ENCODE data around the gene MAOB.

Gene MAOB

DNA sequence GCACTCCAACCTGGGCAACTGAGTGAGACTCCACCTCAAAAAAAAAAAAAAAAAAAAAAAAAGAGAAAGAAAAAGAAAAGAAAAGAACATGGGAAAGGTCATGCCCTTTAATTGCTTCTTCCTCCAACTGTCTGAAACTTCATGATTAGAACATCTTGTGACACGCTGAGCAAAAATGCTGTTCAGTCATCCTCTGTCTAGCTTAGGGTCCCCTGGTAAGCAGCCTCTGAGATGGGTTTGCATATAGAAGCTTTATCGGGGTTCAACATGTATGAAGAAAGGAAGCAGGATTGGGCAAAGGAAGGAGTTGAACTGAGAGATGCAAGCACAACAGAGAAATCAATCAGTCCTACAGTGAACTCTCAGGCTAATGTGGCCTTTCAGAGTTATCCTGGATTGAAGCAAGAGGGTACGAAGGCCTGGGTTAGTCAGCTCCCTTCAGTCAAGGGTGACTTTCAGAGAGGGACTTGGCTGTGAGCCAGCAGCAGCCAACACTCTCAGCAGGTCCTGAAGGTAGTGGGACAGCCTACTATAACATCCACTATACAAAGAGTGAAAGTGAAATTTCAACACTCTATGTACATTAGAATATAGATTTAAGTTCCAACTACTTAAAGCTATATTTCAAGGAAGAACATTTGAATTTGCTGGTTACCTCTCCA lies 11.4 kb downstream of the MAOB start:
- Histone ChIP-seq H3K4me1 (ENCODE audit: insufficient read depth, low read length) (no peaks in the 10 kb centered on the region), H3K9ac (ENCODE audit: low read depth, low read length) (no peak overlapping the region), H3K36me3 (ENCODE audit: insufficient read depth, low read length) (no peaks in the 10 kb centered on the region)

DNA sequence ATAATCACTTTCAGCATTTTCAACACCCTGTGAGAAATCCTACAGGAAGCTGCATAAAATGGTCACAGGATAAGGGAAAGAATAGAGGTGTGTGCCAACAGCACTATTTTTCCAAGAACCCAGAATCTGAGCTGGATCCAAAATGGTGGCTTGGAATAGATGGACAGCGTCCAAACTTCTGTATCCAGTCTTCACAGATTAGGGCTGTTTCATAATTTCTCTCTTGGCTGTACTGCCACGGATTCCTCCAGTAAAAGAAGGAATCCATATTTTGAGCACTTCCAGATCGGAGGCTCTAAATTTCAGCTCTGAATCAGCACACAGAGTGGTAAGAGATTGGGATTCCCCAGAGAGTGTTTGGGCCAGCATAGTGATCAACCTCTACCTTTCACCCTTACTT lies 12.2 kb downstream of the MAOB start:
- no peaks in the 10 kb centered on the region for H3K9me3 ChIP-seq (ENCODE audit: control insufficient read depth, insufficient read depth, low read length)

More for the DNA sequence above, 11.4 kb downstream of the MAOB start:
- H3K9me3 ChIP-seq (ENCODE audit: control insufficient read depth, insufficient read depth, low read length): no peaks in the 10 kb centered on the region

DNA sequence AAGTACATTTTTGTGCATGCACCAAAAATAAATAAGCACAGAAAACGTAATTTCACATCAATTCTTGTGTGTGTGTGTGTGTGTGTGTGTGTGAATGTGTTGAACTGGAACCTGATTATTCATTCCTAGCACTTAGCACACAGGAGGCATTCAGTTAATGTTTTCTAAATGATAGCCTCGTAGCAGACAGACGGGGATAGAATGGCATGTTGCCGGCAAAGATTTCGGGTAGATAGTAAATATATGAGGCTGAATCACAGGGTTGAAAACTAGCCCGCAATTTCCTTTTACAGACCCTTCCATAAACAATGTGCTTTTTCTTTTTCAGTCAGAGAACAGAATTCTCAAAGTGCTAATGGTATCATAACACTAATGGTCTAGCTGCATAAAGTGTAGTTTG lies 13.5 kb downstream of the MAOB start:
- no peaks in the 10 kb centered on the region for H3K9me3 ChIP-seq (ENCODE audit: control insufficient read depth, insufficient read depth, low read length)
- H3K36me3 ChIP-seq (ENCODE audit: insufficient read depth, low read length): no peaks in the 10 kb centered on the region
- H3K4me1 ChIP-seq (ENCODE audit: insufficient read depth, low read length): no peaks in the 10 kb centered on the region
- no peak overlapping the region for H3K9ac ChIP-seq (ENCODE audit: low read depth, low read length)

More for the DNA sequence above, 12.2 kb downstream of the MAOB start:
- Histone ChIP-seq H3K9ac (ENCODE audit: low read depth, low read length) (no peak overlapping the region), H3K4me1 (ENCODE audit: insufficient read depth, low read length) (no peaks in the 10 kb centered on the region), H3K36me3 (ENCODE audit: insufficient read depth, low read length) (no peaks in the 10 kb centered on the region)

DNA sequence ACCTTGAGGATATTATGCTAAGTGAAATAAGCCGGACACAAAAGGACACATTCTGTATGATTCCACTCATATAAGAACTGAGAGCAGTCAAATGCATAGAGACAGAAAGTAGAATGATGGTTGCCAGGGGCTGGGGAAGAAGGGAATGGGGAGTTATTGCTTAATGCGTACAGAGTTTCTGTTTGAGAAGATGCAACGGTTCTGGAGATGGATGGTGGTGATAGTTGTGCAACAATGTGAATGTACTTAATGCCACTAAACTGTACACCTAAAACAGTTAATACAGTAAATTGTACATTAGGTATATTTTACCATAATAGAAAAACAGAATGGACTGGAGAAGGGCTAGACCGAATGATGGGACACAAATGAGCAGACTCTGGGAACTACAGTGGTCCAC lies 15.8 kb downstream of the MAOB start:
- Histone ChIP-seq H3K36me3 (ENCODE audit: insufficient read depth, low read length) (no peaks in the 10 kb centered on the region), H3K4me1 (ENCODE audit: insufficient read depth, low read length) (no peaks in the 10 kb centered on the region), H3K9ac (ENCODE audit: low read depth, low read length) (no peak overlapping the region), H3K9me3 (ENCODE audit: control insufficient read depth, insufficient read depth, low read length) (no peaks in the 10 kb centered on the region; the same call in 1 of the 2 replicates)

DNA sequence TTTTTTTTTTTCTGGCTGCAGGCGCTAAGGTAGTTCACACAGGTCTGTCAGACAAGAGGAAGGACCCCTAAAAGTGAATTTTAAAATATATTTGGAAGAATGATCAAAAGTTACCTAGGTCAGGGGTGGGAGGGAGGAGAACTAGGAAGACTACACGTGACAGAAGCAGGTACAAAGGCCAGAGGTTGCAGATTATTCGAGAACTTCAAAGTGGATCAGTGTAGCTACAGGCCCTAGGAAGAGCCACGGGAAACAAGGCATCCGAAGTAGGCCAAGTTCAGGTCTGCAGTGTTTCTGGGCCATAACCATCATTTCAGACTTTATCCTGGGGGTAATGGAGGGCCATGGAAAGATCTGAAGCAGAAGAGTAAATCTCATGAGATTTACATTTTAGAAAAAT lies 16.5 kb downstream of the MAOB start:
- Histone ChIP-seq H3K36me3 (ENCODE audit: insufficient read depth, low read length) (no peaks in the 10 kb centered on the region), H3K9me3 (ENCODE audit: control insufficient read depth, insufficient read depth, low read length) (no peaks in the 10 kb centered on the region; the same call in 1 of the 2 replicates), H3K9ac (ENCODE audit: low read depth, low read length) (no peak overlapping the region), H3K4me1 (ENCODE audit: insufficient read depth, low read length) (no peaks in the 10 kb centered on the region)

DNA sequence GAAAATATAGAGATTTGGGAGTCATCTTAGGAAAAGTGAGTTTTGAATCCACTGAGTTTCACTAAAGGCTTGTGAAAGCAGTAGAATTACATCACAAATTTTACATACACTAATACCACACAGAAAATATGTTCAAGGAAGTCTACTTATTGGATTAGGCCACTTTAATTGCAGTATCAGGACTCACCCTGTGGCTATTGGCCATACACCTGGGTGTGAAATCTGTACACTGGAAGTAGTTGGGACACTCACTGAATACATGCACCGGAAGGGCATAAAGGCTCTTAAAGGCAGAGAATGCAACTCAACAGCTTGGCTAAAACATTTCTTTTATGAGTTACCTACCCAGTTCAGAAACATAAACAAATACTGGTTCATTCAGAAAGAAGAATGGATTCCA lies 19.8 kb downstream of the MAOB start:
- Histone ChIP-seq H3K4me1 (ENCODE audit: insufficient read depth, low read length) (no peaks in the 10 kb centered on the region), H3K9ac (ENCODE audit: low read depth, low read length) (no peak overlapping the region), H3K9me3 (ENCODE audit: control insufficient read depth, insufficient read depth, low read length) (no peaks in the 10 kb centered on the region; the same call in 1 of the 2 replicates), H3K36me3 (ENCODE audit: insufficient read depth, low read length) (no peaks in the 10 kb centered on the region)

DNA sequence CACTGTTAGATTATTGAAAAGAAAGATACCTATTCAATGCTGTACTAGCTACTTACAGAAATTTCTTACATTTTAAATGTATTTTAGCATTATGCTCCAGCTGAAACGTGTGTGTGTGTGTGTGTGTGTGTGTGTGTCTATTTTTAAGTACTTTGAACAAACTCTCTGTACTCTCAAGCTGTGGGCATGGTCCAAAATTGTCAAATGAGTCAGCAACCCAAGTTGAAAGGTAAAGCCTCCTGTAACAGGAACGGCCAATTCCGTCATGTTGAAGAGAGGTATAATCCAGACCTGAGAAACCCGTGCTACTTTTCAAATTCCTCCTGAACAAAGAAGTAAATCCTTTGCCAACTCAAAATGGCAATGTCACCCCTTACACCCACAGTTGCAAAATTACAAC lies 20.5 kb downstream of the MAOB start:
- H3K36me3 ChIP-seq (ENCODE audit: insufficient read depth, low read length): no peaks in the 10 kb centered on the region
- no peaks in the 10 kb centered on the region for H3K4me1 ChIP-seq (ENCODE audit: insufficient read depth, low read length)
- H3K9ac ChIP-seq (ENCODE audit: low read depth, low read length): no peak overlapping the region

DNA sequence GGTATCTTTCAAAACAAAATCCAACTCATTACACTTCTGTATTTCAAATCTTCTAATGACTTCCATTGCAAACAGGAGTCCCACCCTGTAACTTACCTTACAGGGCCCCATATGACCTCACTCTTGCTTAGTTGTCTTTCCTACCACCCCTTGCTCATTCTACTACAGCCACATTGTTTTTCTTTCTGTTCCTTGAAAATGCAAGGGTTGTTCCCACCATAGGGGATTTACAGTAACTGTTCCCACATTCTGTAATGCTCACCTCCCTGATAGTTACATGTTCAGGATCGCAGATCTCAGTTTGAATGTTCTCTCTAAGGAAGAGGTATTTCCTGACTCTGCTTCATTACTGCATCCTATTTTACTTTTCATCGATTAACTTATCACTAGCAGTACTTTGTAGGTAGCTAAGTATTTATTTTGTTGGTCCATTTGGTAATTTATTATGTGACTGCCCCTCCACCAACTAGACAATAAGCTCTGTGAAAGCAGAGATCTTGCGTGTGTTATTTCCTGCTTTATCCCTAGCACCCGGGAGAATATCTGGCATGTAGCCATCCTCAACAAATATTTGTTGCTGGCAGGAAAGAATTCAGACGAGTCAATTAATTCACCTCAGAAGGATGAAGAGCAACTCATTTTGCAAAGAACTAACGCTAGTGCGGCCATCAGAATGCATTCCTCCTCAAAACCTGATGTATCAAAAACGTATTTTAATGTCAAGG lies 21.4 kb downstream of the MAOB start:
- Histone ChIP-seq H3K9me3 (ENCODE audit: control insufficient read depth, insufficient read depth, low read length) (no peaks in the 10 kb centered on the region; the same call in 1 of the 2 replicates), H3K4me1 (ENCODE audit: insufficient read depth, low read length) (no peaks in the 10 kb centered on the region), H3K36me3 (ENCODE audit: insufficient read depth, low read length) (no peaks in the 10 kb centered on the region), H3K9ac (ENCODE audit: low read depth, low read length) (no peak overlapping the region)

More for the DNA sequence above, 20.5 kb downstream of the MAOB start:
- no peaks in the 10 kb centered on the region; the same call in 1 of the 2 replicates for H3K9me3 ChIP-seq (ENCODE audit: control insufficient read depth, insufficient read depth, low read length)

DNA sequence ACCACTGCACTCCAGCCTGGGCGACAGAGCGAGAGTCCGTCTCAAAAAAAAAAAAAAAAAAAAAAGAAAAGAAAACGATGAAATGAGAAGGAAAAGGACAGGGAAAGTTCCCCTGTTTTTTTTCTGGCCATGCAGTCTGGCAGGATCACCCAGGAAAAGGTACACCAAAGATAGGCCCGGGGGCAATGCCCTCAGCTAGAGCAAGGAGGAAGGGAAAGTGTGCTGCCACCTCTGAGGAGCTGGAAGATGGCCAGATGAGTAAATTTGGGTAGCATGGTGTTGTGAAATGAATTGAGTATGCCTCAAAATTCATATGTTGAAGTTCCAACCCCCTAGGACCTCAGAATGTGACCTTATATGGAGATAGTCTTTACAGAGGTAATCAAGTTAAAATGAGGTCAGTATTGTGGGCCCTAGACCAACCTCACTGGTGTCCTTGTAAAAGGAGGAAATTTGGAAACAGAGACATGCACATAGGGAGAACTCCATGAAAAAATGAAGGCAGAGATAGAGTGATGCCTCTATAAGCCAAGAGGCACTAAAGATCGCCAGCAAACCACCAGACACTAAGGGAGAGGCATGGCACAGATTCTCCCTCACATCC lies 28.9 kb downstream of the MAOB start:
- Histone ChIP-seq H3K9ac (ENCODE audit: low read depth, low read length) (no peak overlapping the region), H3K36me3 (ENCODE audit: insufficient read depth, low read length) (no peaks in the 10 kb centered on the region), H3K4me1 (ENCODE audit: insufficient read depth, low read length) (no peaks in the 10 kb centered on the region), H3K9me3 (ENCODE audit: control insufficient read depth, insufficient read depth, low read length) (no peaks in the 10 kb centered on the region)

DNA sequence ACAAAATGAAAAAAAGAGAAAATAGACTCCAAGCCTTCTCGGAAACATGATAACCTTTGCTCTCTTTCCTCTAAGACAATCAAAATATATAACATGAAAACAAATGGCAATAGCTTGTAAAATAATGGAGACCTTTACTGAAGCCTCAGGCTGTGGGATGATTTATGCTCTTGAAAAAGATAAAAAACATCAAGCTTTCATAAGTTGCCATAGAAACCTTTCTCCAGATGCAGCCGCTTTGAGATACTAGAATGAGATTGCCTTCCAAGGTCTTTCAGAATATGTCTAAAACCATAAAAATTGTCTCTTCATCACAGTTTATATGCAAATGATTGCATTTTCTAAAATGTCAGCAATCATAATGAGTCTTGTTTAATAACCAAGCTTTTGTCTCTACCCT lies 31.6 kb downstream of the MAOB start:
- Histone ChIP-seq H3K36me3 (ENCODE audit: insufficient read depth, low read length) (no peaks in the 10 kb centered on the region), H3K4me1 (ENCODE audit: insufficient read depth, low read length) (no peaks in the 10 kb centered on the region), H3K9ac (ENCODE audit: low read depth, low read length) (no peak overlapping the region), H3K9me3 (ENCODE audit: control insufficient read depth, insufficient read depth, low read length) (no peaks in the 10 kb centered on the region)

DNA sequence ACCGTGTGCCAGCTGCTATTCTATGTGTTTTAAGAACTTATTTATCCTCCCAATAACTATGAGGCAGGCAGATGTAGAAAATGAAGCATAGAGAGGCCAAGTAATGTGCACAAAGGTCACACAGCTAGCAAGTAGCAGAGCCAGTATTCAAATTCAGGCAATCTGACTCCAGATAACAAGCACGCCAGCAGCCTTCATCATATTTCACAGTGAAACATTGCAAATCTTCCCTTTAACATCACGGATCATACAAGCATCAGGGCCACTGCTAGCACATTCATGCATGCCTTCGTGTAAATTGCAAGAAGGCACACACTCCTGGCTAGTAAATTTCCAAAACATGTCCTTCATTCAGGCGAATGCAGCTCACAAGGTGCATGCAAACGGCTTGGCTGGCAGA lies 33.1 kb downstream of the MAOB start:
- no peaks in the 10 kb centered on the region for H3K9me3 ChIP-seq (ENCODE audit: control insufficient read depth, insufficient read depth, low read length)
- H3K4me1 ChIP-seq (ENCODE audit: insufficient read depth, low read length): no peaks in the 10 kb centered on the region
- H3K9ac ChIP-seq (ENCODE audit: low read depth, low read length): no peak overlapping the region
- no peaks in the 10 kb centered on the region for H3K36me3 ChIP-seq (ENCODE audit: insufficient read depth, low read length)

DNA sequence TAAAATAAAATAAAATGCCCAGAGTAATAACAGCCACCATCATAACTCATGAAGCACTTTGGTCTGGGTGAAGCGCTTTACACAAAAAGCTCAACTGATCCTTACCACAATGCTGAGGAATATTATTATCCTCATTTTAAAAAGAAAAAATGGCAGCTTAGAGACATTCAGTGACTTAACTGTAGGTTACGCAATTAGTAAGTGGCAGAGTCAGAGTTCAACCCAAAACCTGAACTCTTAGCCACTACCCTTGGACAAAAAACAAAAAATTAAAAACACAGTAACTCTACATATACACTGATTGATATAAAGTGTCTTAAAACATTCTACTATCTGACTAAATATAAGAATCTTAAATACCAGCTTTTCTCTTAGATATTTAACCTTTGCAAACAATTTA lies 34.9 kb downstream of the MAOB start:
- no peak overlapping the region for H3K9ac ChIP-seq (ENCODE audit: low read depth, low read length)
- no peaks in the 10 kb centered on the region for H3K9me3 ChIP-seq (ENCODE audit: control insufficient read depth, insufficient read depth, low read length)
- no peaks in the 10 kb centered on the region for H3K4me1 ChIP-seq (ENCODE audit: insufficient read depth, low read length)
- no peaks in the 10 kb centered on the region for H3K36me3 ChIP-seq (ENCODE audit: insufficient read depth, low read length)

DNA sequence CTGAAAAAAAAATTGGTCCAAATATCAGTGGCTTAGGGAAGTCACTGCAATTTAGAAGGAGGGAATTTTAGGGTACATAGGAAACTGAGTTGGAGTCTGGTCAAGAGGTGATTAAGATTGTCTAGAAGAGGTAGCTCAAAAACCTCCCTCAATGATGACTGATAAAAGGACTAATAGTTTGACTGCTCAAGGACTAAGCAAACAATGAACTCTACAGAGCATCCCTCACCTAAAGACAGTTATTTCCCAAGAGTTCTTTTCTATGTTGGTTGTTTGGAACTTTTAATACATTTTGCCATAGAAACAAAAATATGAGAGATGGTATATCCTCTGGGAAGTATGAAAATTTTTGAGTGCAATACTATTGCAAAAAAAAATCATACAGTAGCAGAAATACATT lies 35.7 kb downstream of the MAOB start:
- H3K9ac ChIP-seq (ENCODE audit: low read depth, low read length): no peak overlapping the region
- H3K4me1 ChIP-seq (ENCODE audit: insufficient read depth, low read length): no peaks in the 10 kb centered on the region
- H3K36me3 ChIP-seq (ENCODE audit: insufficient read depth, low read length): no peaks in the 10 kb centered on the region
- no peaks in the 10 kb centered on the region for H3K9me3 ChIP-seq (ENCODE audit: control insufficient read depth, insufficient read depth, low read length)

DNA sequence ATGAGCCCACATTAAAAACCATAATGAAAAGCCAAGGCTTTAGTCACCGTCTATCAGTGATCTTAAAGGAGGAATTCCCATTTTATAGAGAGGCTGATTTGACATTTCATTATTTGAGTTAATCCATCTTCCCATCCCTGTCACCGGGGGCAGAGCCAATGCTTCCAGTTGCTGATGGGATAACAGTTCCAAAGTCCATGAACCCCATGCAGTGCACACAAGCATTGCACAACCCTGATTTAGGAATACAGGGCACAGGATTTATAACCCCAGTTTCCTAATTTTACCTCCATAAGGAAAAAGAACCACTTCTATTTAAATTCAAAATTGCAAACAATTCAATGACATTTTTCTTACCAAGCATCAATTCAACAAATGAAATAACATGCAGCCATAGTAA lies 36.5 kb downstream of the MAOB start:
- Histone ChIP-seq H3K36me3 (ENCODE audit: insufficient read depth, low read length) (no peaks in the 10 kb centered on the region), H3K9me3 (ENCODE audit: control insufficient read depth, insufficient read depth, low read length) (no peaks in the 10 kb centered on the region), H3K9ac (ENCODE audit: low read depth, low read length) (no peak overlapping the region), H3K4me1 (ENCODE audit: insufficient read depth, low read length) (no peaks in the 10 kb centered on the region)

DNA sequence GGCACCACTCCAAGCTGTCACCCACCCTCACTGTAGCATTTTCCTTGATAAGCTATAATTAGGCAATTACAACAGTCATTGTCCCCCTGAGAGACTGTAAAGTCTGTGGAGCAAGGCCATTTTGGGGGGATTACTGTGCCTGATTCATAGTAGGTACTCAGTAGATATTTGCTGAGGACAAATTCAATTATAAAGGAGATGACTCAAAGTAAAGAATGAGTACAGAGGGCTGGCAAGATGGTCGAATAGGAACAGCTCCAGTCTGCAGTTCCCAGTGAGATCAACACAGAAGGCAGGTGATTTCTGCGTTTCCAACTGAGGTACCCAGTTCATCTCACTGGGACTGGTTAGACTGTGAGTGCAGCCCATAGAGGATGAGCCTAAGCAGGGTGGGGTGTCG lies 42.0 kb downstream of the MAOB start:
- no peak overlapping the region for H3K9ac ChIP-seq (ENCODE audit: low read depth, low read length)
- H3K4me1 ChIP-seq (ENCODE audit: insufficient read depth, low read length): no peaks in the 10 kb centered on the region
- no peaks in the 10 kb centered on the region for H3K36me3 ChIP-seq (ENCODE audit: insufficient read depth, low read length)
- H3K9me3 ChIP-seq (ENCODE audit: control insufficient read depth, insufficient read depth, low read length): no peaks in the 10 kb centered on the region

Data from ES-I3 (cell line).